K562 (cell line): ENCODE results near the gene ITPA. TPM values are rescaled to one million over a fixed set of nuclear protein-coding genes. Genes with fewer than 3 reads are reported as not detected.
A peak's percentile ranks its signal among the peaks of the same experiment; 100 is the strongest.

Experiments
- ARID4B ChIP-seq: sonication (generic); formaldehyde crosslinking; IDR thresholded peaks from 2 replicates; pipeline ENCODE4 v1.8.0; 2022; ENCODE audit warnings: mild to moderate bottlenecking, missing genetic modification reagents
- CUX1 ChIP-seq: fragments of 200-800 bp; sonication (Bioruptor generic); IDR thresholded peaks from 2 replicates; pipeline ENCODE4 v1.6.1; 2016; ENCODE audit warnings: missing genetic modification characterization, missing compliant biosample characterization
- CXXC5 ChIP-seq: fragments of 250-450 bp; sonication (Bioruptor Pico); IDR thresholded peaks from 2 replicates; pipeline ENCODE4 v1.8.0; 2022; ENCODE audit warnings: inconsistent platforms, mild to moderate bottlenecking, moderate library complexity
- ELK3 ChIP-seq: fragments of 450-650 bp; formaldehyde crosslinking; IDR thresholded peaks from 2 replicates; pipeline ENCODE4 v1.4.0; 2020; ENCODE audit warnings: mild to moderate bottlenecking
- JUN ChIP-seq, 2 experiments: sonication (generic) in 1 of 2; formaldehyde crosslinking in 1 of 2; IDR thresholded peaks; 2 replicates each; pipeline versions ENCODE4 v1.6.1 to v1.8.0; 2012 to 2022; ENCODE audit warnings: borderline replicate concordance in 2 of 2, mild to moderate bottlenecking in 2 of 2, improper control_type of control experiment in 1 of 2, low read depth in 1 of 2, low read length in 1 of 2, missing genetic modification reagents in 1 of 2
- MIER1 ChIP-seq: fragments of 450-650 bp; IDR thresholded peaks from 2 replicates; pipeline ENCODE4 v1.6.1; 2016; ENCODE audit warnings: antibody characterized with exemption, mild to moderate bottlenecking, low read depth
- PCBP1 ChIP-seq: fragments of 200-400 bp; formaldehyde crosslinking; IDR thresholded peaks from 2 replicates; pipeline ENCODE4 v1.6.1; 2018; ENCODE audit warnings: mild to moderate bottlenecking, low read depth, low read length; ENCODE audit not compliant: poor library complexity, severe bottlenecking
- RNF219 ChIP-seq: fragments of 250-450 bp; sonication (Bioruptor Pico); IDR thresholded peaks from 2 replicates; pipeline ENCODE4 v1.5.0; 2022; ENCODE audit warnings: mild to moderate bottlenecking
- SNRNP70 ChIP-seq: fragments of 200-400 bp; formaldehyde crosslinking; optimal IDR thresholded peaks from 2 replicates; pipeline ENCODE3; 2017; ENCODE audit warnings: low read depth, low read length
- TAF7 ChIP-seq: fragments of 450-650 bp; IDR thresholded peaks from 2 replicates; pipeline ENCODE4 v1.6.1; 2016; ENCODE audit warnings: missing genetic modification characterization, missing compliant biosample characterization
- TEAD2 ChIP-seq: fragments of 450-650 bp; IDR thresholded peaks from 2 replicates; pipeline ENCODE4 v1.6.1; 2016; ENCODE audit warnings: missing genetic modification characterization, control low read depth, missing compliant biosample characterization
- ZNF121 ChIP-seq: sonication (generic); formaldehyde crosslinking; conservative IDR thresholded peaks from 2 replicates; pipeline ENCODE4 v1.8.0; 2022; ENCODE audit warnings: missing genetic modification reagents
- ZNF354B ChIP-seq: fragments of 250-450 bp; sonication (Bioruptor Pico); IDR thresholded peaks from 2 replicates; pipeline ENCODE4 v1.4.0; 2020
- ZNF445 ChIP-seq: fragments of 250-450 bp; sonication (Bioruptor Pico); IDR thresholded peaks from 2 replicates; pipeline ENCODE4 v1.4.0; 2020; ENCODE audit warnings: low read depth, mild to moderate bottlenecking, moderate library complexity
- polyA plus RNA-seq, 8 experiments: library from polyadenylated mRNA; depleted of rRNA in 4 of 8; stranded (reverse) in 5 of 8; unstranded in 3 of 8; fragments of >200 nt; fragmentation: Nextera tagmentation in 2 of 8; fragmentation: Illumina TruSeq in 1 of 8; extraction: Ambion mirVana in 2 of 8; extraction: Trizol in 1 of 8; gene quantifications; 2 replicates each; pipeline versions ENCODE4 v1.2.1 to v1.2.3, GENCODE V29; 2011 to 2014; ENCODE audit warnings: inconsistent platforms in 1 of 8, missing spikeins in 1 of 8
- total RNA-seq, 7 experiments: library from RNA; depleted of rRNA in 6 of 7; stranded (reverse); fragments of >200 nt in 6 of 7; fragmentation: Illumina TruSeq in 2 of 7; extraction: Trizol in 2 of 7; gene quantifications; 2 replicates each; pipeline versions ENCODE4 v1.2.1 to v1.2.3, GENCODE V29; 2011 to 2021; ENCODE audit warnings: low replicate concordance in 1 of 7

Gene ITPA
- total and polyA plus RNA-seq, 9 of the 15 experiments (the other 6 are each of a cell fraction or from before 2014, with no cell fraction given) = 5.0 to 79.7 (median 36.7) TPM

- TF ChIP-seq ARID4B (CRISPR knock-in tag) (peak; percentile 86), CUX1 (CRISPR knock-in tag) (no peak), TEAD2 (no peak), ELK3 (CRISPR knock-in tag) (no peak), PCBP1 (no peak), ZNF445 (CRISPR knock-in tag) (no peak), JUN (IDR thresholded peaks at IDR 0.05; ENCODE audit: borderline replicate concordance, low read depth, low read length) (peak; percentile 60; the same call in 1 of the 2 replicates), JUN (CRISPR knock-in tag; IDR thresholded peaks at IDR 0.05; ENCODE audit: borderline replicate concordance) (peak; percentile 93; the same call in 1 of the 2 replicates), ZNF354B (CRISPR knock-in tag) (no peak), TAF7 (tag) (no peak), ZNF121 (no peak; the same call in 1 of the 2 replicates), CXXC5 (CRISPR knock-in tag) (peak; percentile 58; the same call in 1 of the 2 replicates), RNF219 (no peak), MIER1 (no peak), SNRNP70 (no peak)
These were observed 36.2 kb upstream of the ITPA start, which contains the start of gene LZTS3 (continued) for GRCh38 chr20:3172933-3173609.
